Suppressor macrophage treated with lipopolysaccharide for 1 hour (primary cell): ENCODE results near the gene SLC39A2.
"Not testable (repeated sequence)": the region's sequence is repeated elsewhere in the genome, so short reads cannot be mapped to it uniquely, and the experiment has no call there.

Experiments
- DNase-seq, 3 donors: peaks; one replicate each; pipeline ENCODE4 v3.0.0-alpha.2; 2020 to 2022

Gene SLC39A2

DNA sequence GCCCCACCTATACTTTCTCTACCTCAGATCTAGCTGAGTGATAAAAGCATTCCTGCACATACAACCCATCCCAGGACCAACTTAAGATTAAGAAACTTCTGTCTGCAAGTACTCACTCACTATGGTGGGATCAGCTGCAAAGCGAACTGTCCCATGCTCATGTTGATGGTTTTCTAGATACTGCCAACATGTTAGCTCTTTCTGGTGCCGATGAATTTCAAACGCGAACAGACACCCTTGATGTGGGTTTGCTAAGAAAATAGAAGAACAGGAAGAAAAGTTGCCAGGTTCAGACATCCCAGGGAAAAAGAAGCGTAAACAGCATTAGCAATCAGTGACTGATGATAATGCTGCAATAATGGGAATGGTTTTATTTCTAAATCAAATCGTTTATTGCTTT lies 1.5 kb upstream of the SLC39A2 start:
- DNase-seq = no peak

GRCh38 chr14:20998139-20998538 lies 954 bp upstream of the SLC39A2 start:
- no peak for DNase-seq

DNA sequence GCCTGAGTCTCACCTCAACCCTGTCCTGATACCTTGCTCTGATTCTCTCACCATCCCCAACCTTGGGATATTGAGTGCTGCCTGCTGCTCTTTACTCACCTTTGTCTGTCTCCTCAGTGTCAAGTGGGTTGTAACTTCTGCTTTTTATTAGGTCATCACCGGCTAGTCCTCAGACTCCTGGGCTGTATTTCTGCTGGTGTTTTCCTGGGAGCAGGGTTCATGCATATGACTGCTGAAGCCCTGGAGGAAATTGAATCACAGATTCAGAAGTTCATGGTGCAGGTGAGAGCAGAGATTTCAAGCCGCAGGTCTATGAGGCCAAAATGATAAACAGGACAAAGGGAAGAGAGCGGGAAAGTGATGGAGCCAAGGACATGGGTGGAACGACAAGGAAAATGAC lies 498 bp downstream of the SLC39A2 start:
- no peak for DNase-seq

DNA sequence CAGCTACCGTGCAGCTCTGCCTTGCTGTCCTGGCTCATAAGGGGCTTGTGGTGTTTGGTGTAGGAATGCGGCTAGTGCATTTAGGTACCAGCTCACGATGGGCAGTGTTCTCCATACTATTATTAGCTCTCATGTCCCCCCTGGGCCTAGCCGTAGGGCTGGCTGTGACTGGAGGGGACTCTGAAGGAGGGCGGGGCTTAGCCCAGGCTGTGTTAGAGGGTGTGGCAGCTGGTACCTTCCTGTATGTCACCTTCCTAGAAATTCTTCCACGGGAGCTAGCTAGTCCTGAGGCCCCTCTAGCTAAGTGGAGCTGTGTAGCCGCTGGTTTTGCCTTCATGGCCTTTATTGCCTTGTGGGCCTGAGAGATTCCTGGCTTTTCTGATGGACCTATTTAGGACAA lies 2.1 kb downstream of the SLC39A2 start:
- no peak for DNase-seq

GRCh38 chr14:21003788-21004346 lies 4.8 kb downstream of the SLC39A2 start:
- no peak for DNase-seq

- not testable (repeated sequence) for DNase-seq
Observed at GRCh38 chr14:21009721-21010120, 10.6 kb downstream of the SLC39A2 start.

- DNase-seq = no peak
Observed at GRCh38 chr14:21011136-21011535, 12.0 kb downstream of the SLC39A2 start.

DNA sequence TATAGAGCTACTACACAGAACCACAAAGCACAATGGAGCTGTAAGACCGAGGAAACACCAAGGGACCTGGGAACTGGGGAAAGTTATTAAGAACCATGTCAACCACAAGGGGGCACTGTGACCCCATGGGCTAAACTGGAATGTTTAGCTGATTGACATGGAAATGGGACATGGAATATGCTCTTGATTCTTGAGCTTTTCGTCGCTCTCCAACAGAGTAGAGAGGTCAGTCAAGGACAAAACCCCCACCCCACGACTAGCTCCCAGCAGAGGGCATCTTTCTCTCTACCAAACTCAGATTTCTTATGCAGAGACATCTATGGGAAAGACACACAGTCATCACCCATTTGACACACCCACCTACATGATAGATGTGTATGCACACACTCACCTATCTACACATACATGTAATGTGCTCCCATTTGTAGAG lies 15.7 kb downstream of the SLC39A2 start:
- DNase-seq = peak; percentile 88 to 94 (median 94)

- DNase-seq = peak; percentile 40 to 50 (median 45)
Observed at GRCh38 chr14:21015312-21015711, 16.2 kb downstream of the SLC39A2 start.

DNA sequence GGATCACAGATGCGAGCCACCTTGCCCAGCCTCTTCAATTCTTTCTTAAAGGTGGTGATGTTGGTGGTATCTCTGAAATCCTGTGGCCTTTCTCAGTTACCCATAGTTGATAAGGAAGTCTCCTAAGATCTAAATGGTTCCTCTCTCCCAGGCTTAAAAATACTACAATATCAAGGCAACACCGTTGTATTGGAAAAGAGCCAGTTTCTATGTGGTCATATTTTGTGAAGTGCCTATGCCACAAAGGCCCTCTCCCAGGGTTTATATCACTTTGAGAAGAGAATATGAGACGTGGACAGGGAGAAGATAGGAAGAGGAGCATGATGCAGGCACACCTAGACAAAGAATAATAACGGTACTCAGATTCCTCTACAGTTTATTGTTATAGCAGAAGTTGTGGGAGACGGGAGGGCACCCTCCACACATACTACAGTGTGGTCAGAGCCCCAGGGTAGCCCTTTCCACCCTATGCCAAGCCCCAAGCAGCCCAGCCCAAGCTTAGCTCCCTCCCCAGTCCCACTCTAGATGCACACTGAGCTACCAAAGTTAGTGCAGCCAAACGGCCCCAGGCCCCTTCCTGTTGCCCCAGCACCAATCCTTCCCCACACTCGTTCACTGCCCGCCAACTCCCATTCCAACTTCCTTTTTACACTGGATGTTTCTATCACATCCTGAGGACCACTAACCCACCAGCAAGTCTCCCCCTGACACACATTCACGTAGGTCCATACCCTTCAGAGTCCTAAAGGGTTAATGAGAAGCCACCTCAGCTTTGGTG lies 17.5 kb downstream of the SLC39A2 start:
- DNase-seq = no peak

GRCh38 chr14:21017528-21018245 lies 18.6 kb downstream of the SLC39A2 start:
- DNase-seq = peak in 1 of 3 donors; percentile 15

GRCh38 chr14:21018286-21018685 lies 19.2 kb downstream of the SLC39A2 start:
- DNase-seq = no peak

- peak; percentile 39 to 54 (median 49) for DNase-seq
Observed at GRCh38 chr14:21018781-21019180, 19.7 kb downstream of the SLC39A2 start.

DNA sequence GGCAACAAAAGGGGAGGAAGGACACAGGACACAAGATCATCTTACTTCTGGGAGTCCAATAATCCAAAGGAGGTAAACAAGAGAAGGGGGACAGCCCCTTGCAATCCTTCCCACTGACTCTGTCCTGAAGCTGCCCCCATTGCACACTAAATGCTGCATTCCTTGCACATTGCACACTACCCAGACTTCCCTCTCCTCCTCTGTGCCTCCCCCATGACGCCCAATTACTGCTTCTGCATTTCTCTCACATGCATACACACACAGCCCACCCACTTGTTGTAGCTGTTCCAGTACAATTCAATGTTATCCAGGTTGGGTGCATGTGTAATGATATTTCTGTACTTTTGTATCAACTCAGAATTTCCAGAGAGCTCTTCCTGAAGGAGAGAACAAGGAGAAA lies 20.3 kb downstream of the SLC39A2 start:
- peak; percentile 64 to 68 (median 65) for DNase-seq

DNA sequence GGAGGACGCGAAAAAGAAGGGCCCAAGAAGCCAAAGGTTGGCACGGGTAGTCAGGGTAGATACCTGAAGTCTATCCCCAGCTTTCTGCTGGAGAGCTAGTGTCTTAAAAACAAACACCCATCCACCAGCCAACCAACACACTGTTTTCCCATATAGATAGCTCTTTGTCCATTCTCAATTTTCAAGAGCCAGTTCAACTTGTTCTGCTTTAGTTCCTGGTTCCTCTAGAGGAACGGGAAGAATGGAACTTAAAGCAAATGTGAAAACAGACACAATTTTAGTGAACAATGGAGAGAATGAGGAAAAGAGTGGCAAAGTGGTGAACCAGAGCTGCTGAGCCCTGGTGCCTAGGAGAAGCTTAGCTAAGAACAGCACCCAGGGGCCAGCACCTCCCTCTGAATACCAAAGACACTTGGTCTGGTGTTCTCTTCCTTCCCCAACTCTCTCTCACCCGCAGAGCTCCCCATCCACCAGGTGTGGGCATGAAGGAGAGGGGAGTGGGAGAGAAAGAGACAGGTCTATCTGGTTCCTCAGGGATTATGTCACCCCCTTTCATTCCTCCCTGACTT lies 22.0 kb downstream of the SLC39A2 start:
- DNase-seq = no peak

GRCh38 chr14:21022686-21023085 lies 23.6 kb downstream of the SLC39A2 start:
- no peak for DNase-seq

DNA sequence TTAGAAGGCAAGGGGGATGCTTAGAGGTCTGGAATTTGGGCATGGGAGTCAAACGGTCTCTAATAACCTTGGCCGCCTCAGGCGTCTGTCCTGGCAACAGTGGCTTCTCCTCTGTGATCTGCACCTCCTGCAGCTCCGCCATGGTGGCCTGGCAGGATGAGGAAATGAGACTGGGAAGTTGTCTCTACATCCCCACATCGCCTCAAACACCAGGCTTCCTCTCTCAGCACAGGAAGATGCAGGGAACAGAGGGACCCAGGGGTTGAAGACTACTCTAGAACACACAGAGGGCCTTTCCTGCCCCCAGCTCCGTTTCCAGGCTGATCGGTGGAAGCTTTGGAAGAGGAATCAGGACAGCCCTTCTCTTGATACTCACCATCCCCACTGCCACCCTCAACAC lies 24.1 kb downstream of the SLC39A2 start:
- DNase-seq = peak; percentile 53 to 61 (median 59)

- no peak for DNase-seq
Observed at GRCh38 chr14:21023817-21024584, 24.9 kb downstream of the SLC39A2 start.

- peak in 1 of 3 donors; percentile 50 for DNase-seq
Observed at GRCh38 chr14:21024585-21025370, 25.7 kb downstream of the SLC39A2 start, which contains the start of gene NDRG2. Gene NDRG2, minus strand, starts transcription at chr14:21025061. Its CDS starts 1,746 bp downstream, at chr14:21023315.

- no peak for DNase-seq
Observed at GRCh38 chr14:21025371-21026273, 26.5 kb downstream of the SLC39A2 start.
